Measurements from ENCODE around the gene TEAD1.

The TEAD1 gene

GRCh38 chr11:12909879-12910278, 235.7 kb downstream of the TEAD1 start:
- DNase-seq: no peak

GRCh38 chr11:12914400-12914912, 240.2 kb downstream of the TEAD1 start:
- no peak for DNase-seq

GRCh38 chr11:12915093-12915492, 240.9 kb downstream of the TEAD1 start:
- no peak for DNase-seq

GRCh38 chr11:12917822-12918221, 243.6 kb downstream of the TEAD1 start:
- DNase-seq: no peak

GRCh38 chr11:12918667-12919066, 244.4 kb downstream of the TEAD1 start:
- no peak for DNase-seq

GRCh38 chr11:12922418-12922817, 248.2 kb downstream of the TEAD1 start:
- no peak for DNase-seq

GRCh38 chr11:12922980-12923507, 248.8 kb downstream of the TEAD1 start:
- no peak for DNase-seq

- no peak for DNase-seq
Measured at GRCh38 chr11:12924650-12925049, 250.4 kb downstream of the TEAD1 start.

GRCh38 chr11:12925520-12925919, 251.3 kb downstream of the TEAD1 start:
- DNase-seq: no peak

GRCh38 chr11:12927221-12927620, 253.0 kb downstream of the TEAD1 start:
- no peak for DNase-seq

- no peak for DNase-seq
Measured at GRCh38 chr11:12927886-12928285, 253.7 kb downstream of the TEAD1 start.

GRCh38 chr11:12930850-12931249, 256.6 kb downstream of the TEAD1 start:
- no peak for DNase-seq

GRCh38 chr11:12932485-12932884, 258.3 kb downstream of the TEAD1 start:
- DNase-seq: no peak

- DNase-seq: no peak
Measured at GRCh38 chr11:12936200-12936599, 262.0 kb downstream of the TEAD1 start.

GRCh38 chr11:12938590-12939247, 264.5 kb downstream of the TEAD1 start:
- DNase-seq: no peak

GRCh38 chr11:12941671-12942070, 267.4 kb downstream of the TEAD1 start:
- no peak for DNase-seq

- DNase-seq: no peak
Measured at GRCh38 chr11:12942157-12942556, 267.9 kb downstream of the TEAD1 start.

- no peak for DNase-seq
Measured at GRCh38 chr11:12943311-12943710, 269.1 kb downstream of the TEAD1 start.

GRCh38 chr11:12944889-12945288, 270.7 kb downstream of the TEAD1 start:
- DNase-seq: no peak

- no peak for DNase-seq
Measured at GRCh38 chr11:12949453-12949852, 275.2 kb downstream of the TEAD1 start.

- no peak for DNase-seq
Measured at GRCh38 chr11:12950670-12951069, 276.4 kb downstream of the TEAD1 start.

GRCh38 chr11:12951376-12951775, 277.2 kb downstream of the TEAD1 start:
- no peak for DNase-seq

GRCh38 chr11:12952094-12952493, 277.9 kb downstream of the TEAD1 start:
- no peak for DNase-seq

- DNase-seq: no peak
Measured at GRCh38 chr11:12958986-12959385, 284.8 kb downstream of the TEAD1 start.

GRCh38 chr11:12961615-12962014, 287.4 kb downstream of the TEAD1 start:
- DNase-seq: no peak

Measured in stimulated activated CD4-positive, alpha-beta T cell treated with anti-CD3 and anti-CD28 coated beads, Interleukin-4, amount 100 ng/mL, for 24 hours (primary cell).